Inferior parietal cortex (tissue), 1 donor: ENCODE measurements around the gene SP100.
"Not testable (repeated sequence)": the region's sequence is repeated elsewhere in the genome, so short reads cannot be mapped to it uniquely, and the experiment has no call there.

Experiments used
- DNase-seq: peaks from one replicate; pipeline ENCODE4 v3.0.0-alpha.2; 2016; ENCODE audit errors: extremely low spot score

SP100 gene

DNA sequence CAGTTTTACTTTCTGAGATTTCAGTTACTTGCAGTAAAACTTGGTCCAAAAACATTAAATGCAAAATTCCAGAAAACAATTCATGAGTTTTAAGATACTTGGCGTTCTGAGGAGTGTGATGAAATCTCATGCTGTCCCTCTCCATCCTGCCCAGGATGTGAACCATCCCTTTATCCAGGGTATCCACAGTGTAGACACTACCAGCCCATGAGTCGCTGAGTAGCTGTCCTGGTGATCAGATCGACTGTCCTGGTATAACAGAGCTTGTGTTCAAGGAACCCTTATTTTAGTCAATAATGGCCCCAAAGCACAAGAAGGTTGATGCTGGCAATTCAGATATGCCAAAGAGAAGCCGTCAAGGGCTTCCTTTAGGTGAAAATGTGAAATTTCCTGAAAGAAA is 3.2 kb downstream of the SP100 start:
- no peak for DNase-seq

DNA sequence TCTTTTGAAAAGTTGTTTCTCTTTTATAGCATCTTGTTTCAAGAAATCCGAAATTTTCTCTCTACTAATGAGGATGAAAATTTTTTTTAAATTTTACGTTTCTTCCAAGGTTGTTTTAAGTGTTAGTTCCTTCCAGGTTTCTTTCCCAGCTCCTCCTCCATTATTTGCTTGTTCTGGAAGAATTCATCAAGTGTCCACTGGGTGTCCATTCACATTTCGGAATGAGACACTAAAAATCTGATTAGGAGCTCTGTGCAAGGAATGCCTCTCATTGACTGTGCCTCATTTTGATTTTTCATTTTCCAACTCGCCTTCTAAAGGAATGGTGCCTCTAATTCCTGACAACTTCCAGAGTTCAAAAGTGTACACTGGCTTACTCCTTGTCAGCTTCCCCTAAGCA is 6.1 kb downstream of the SP100 start:
- no peak for DNase-seq

- no peak for DNase-seq
These were observed 8.0 kb downstream of the SP100 start for GRCh38 chr2:230423851-230424458.

GRCh38 chr2:230425377-230425776 is 9.4 kb downstream of the SP100 start:
- no peak for DNase-seq

- no peak for DNase-seq
These were observed 13.5 kb downstream of the SP100 start for GRCh38 chr2:230429513-230429912.

- DNase-seq, result no peak
These were observed 15.2 kb downstream of the SP100 start for GRCh38 chr2:230430957-230431910.

DNA sequence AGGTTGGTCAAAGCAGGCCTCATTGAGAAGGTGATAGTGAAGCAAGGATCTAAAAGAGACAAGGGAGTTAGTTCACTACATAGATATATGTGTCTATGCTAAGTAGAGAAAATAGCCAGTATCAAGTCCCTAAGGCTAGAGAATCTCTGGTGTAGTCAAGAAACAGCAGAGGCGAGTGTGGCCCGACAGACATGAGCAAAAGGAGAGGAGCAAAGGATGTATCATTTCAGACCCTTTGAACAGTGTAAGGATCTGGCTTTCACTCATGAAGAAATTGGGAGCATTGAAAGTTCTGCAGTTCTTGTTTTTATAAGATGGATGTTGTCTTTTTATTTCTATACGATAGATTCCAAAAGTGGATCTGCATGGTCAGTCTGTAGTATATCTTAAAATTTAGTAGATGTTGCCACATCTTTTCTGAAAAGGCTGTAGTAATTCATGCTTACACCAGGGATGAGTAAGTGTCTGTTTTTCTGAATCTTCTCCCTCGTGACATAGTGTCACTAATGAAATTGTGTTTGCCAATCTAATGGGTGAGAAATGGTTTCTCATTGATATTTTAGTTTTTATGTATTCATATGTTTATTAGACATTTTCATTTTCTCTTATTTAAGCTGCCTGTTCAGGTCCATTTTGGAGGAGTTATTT is 18.8 kb downstream of the SP100 start:
- DNase-seq, result no peak

DNA sequence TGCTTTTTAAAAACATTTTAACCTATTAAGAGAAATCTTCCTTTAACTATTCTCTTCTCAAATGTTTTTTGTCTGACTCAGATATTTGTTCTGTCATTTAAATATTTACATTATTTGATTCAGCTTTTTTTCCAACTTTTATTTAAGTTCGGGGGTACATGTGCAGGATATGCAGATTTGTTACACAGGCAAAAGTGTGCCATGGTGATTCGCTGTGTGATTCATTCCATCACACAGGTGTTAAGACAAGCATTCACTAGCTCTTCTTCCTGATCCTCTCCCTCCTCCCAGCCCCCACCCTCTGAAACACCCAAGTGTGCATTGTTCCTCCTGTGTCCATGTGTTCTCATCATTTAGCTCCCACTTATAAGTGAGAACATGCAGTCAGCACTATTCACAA is 19.4 kb downstream of the SP100 start:
- DNase-seq, result no peak

DNA sequence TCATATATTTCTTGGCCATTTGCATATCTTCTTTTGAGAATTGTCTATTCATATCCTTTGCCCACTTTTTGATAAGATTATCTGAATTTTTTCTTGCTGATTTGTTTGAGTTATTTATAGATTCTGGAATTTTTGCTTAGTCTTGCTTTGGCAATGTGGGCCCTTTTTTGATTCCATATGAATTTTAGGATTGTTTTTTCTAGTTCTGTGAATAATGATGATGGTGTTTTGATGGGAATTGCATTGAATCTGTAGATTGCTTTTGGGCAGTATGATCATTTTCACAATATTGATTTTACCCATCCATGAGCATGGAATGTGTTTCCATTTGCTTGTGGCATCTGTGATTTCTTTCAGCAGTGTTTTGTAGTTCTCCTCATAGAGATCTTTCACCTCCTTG is 23.1 kb downstream of the SP100 start:
- DNase-seq, result not testable (repeated sequence)

GRCh38 chr2:230439590-230439989 is 23.6 kb downstream of the SP100 start:
- no peak for DNase-seq

DNA sequence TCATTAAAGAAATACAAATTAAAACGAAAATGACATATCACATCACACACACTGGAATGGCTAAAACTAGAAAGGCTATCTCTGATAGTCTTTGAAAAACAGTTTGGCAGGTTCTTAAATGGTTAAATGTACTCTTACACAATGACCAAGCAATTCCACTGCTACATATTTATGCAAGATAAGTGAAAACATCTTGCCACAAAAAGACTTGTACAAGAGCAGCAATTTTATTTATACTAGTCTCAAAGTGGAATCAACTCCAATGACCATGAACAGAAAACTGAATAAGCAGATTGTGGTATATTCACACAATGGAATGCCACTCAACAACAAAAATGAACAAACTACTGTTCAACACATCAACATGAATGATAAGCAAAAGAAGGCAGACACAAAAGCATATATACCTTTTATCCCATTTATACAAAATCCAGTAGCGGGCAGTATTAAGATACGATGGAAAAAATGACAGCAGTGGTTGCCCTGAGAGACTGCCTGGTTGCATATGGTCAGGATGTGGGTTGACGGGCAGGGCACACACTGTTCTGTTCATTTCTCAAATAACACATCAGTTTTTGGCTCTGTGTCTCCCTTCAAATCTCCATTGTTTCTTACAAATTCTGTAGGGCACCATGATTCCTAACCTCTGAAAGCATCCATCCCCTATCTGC is 25.4 kb downstream of the SP100 start:
- DNase-seq, result no peak

- DNase-seq, result no peak
These were observed 27.5 kb downstream of the SP100 start for GRCh38 chr2:230443541-230443940.

DNA sequence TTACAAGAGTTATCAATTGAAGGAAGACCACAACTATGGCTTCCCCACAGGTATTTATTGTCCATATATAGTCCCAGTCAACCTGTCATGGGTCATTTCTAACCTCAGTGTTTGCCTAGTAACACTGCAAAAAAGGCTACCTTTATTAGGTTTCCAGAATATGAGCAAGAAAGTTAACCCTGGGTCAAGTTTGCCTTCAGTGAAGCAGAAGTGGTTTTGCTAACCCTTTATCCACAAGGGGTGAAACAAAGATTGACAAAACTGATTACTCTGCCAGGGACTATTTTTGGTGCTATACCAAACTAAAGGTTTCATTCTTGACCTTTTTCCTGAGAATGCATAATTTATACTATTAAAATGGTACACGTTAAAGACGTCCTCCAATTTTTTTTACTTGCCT is 28.8 kb downstream of the SP100 start:
- no peak for DNase-seq

- no peak for DNase-seq
These were observed 31.0 kb downstream of the SP100 start for GRCh38 chr2:230447036-230447435.

DNA sequence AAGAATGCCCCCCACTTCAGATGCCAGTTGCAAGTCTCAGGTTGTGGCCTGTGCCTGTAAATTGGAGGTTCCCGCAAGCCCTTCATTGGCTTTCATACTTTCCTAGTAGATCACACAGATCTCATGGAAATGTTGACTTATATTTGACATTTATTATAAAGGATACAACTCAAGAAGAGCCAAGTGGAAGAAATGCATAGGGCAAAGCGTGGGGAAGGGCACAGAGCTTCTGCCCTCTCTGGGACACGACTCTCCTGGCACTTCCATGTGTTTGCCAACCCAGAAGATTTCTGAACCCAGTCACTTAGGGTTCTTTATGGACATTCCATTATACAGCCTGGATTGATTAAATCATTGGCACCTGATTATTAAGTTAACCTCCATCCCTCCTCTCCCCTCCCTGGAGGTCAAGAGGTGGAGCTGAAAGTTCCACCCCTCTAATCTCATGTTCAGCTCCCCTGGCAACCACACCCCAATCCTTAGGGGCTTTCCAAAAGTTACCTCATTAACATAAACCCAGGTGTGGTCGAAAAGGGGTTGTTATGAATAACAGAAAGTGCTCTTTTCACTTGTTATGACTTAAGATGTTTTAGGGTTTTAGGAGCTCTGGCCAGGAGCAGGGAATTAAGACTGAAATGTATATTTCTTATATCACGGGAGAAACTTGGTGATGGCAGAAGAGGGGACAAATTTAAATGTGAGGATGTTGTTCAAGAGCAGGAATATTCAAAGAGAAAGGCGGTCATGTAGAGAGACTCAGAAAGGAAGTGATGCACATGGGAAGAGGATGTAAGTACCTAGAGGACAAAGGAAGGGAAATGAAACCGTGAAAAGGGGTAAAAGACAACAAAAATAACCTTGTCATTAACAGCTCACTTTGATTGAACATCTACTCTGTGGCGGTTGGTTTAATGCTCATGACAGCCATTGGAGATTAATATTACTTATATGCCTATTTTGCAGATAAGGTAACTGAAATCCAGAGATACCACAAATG is 31.8 kb downstream of the SP100 start:
- no peak for DNase-seq

GRCh38 chr2:230449901-230450467 is 34.0 kb downstream of the SP100 start:
- no peak for DNase-seq

DNA sequence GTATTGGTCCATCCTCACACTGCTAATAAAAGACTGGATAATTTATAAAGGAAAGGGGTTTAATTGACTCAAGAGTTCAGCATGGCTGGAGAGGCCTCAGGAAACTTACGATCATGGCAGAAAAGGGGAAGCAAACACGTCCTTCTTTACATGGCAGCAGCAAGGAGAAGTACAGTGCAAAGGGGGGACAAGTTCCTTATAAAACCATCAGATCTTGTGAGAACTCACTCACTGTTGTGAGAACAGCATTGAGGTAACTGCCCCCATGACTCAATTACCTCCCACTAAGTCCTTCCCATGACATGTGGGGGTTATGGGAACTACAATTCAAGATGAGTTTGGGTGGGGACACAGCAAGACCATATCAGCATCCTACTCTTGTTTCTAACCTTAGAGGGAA is 37.0 kb downstream of the SP100 start:
- no peak for DNase-seq

GRCh38 chr2:230455005-230455684 is 39.1 kb downstream of the SP100 start:
- DNase-seq, result no peak

DNA sequence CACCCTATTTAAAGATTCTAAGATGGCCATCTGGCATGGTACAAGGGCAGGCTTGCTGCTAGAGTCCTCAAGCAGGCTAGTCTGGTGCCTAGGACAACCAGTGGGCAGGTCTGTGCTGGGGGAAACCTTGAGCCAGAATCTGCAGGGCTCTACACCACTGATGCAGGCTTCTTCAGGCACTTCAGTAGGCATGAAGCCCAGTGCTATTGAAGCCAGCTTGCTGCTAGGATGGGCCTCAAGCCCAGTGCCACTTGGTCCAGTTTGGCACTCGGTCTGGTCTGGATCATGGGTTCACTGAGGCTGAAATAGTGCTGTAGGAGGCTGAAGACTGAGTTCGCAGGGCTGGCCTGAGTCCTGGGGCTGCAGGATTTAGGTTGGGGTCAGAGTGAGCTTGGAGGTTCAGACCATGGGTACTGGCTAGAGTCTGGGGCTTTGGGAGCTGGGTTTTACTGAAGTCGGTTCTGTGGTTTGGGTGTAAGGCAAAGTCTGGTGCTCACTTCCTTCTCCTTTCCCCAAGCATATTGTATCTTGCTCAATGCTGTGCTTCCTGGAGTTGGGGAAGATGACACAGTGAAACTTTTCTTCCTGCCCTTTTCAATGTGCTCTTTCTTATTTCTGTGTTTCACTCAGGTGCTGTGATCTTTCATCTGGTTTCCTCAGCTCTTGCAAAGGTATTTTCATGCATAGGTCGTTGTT is 41.2 kb downstream of the SP100 start:
- DNase-seq, result no peak
